ENCODE data around the gene PGS1.
"Not testable (repeated sequence)": the region's sequence is repeated elsewhere in the genome, so short reads cannot be mapped to it uniquely, and the experiment has no call there.

DNA sequence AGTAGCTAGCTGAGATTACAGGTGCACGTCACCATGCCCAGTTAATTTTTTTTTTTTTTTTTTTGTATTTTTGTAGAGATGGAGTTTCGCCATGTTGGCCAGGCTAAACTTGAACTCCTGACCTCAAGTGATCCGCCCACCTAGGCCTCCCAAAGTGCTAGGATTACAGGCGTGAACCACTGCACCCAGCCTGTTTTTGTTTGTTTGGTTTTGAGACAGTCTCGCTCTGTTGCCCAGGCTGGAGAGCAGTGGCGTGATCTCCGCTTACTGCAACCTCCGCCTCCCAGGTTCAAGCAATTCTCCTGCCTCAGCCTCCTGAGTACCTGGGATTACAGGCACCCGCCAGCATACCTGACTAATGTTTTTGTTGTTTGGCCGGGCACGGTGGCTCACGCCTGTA is 47.1 kb upstream of the PGS1 start:
- not testable (repeated sequence) for TF ChIP-seq POLR2A (IDR thresholded peaks at IDR 0.05; ENCODE audit: extremely low read depth, insufficient read length); CTCF (IDR thresholded peaks at IDR 0.05; ENCODE audit: low read depth, low read length); MYC (IDR thresholded peaks at IDR 0.05; ENCODE audit: low read depth, low read length)
- TF ChIP-seq, protein P1, sequence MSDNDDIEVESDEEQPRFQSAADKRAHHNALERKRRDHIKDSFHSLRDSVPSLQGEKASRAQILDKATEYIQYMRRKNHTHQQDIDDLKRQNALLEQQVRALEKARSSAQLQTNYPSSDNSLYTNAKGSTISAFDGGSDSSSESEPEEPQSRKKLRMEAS (IDR thresholded peaks at IDR 0.05; ENCODE audit: low read depth, low read length): not testable (repeated sequence)
